HG03196 (cell line): Measurements from ENCODE around the gene PCBP3.

ENCODE experiments used
- ATAC-seq: cut with Tn5 transposase; IDR thresholded peaks from one replicate; pipeline ENCODE4 v1.9.1; 2021; ENCODE audit not compliant: unreplicated experiment

The PCBP3 gene

DNA sequence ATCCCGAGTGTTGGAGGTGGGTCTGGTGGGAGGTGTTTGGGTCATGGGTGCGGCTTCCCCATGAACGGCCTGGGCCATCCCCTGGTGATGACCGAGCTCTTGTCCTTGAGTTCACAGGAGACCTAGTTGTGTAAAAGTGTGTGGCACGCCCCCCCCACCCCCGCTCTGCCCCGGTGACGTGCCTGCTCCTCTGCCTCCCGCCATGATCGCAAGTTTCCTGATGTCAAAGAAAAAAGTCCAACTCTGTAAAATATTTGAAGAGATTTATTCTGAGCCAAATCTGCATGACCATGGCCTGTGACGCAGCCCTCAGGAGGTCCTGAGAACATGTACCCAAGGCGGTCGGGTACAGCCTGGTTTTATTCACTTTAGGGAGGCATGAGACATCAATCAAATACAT is 212.9 kb downstream of the PCBP3 start:
- no peak for ATAC-seq

DNA sequence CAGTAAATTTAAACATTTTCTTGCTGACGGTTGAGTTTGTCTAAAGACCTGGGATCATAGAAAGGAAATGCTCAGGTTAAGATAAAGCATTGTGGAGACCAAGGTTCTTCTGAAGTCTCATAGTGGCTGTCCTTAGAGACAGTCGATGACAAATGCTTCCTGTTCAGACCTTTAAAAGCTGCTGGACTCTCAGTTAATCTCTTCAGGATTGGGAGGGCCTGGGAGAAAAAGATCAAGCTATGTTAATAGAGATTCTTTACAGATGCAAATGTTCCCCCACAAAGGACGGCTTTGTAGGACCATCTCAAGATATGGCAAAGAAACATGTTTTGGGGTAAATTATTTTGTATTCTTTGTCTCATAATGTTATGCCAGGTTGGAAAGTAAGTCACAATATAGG is 213.4 kb downstream of the PCBP3 start:
- ATAC-seq, result no peak

- no peak for ATAC-seq
These were observed 214.2 kb downstream of the PCBP3 start for GRCh38 chr21:45857761-45858160.

- no peak for ATAC-seq
These were observed 214.7 kb downstream of the PCBP3 start for GRCh38 chr21:45858180-45858579.

GRCh38 chr21:45859041-45859761 is 215.7 kb downstream of the PCBP3 start:
- ATAC-seq, result no peak

GRCh38 chr21:45859762-45860357 is 216.3 kb downstream of the PCBP3 start:
- ATAC-seq, result no peak

GRCh38 chr21:45860493-45861155 is 217.1 kb downstream of the PCBP3 start:
- no peak for ATAC-seq

DNA sequence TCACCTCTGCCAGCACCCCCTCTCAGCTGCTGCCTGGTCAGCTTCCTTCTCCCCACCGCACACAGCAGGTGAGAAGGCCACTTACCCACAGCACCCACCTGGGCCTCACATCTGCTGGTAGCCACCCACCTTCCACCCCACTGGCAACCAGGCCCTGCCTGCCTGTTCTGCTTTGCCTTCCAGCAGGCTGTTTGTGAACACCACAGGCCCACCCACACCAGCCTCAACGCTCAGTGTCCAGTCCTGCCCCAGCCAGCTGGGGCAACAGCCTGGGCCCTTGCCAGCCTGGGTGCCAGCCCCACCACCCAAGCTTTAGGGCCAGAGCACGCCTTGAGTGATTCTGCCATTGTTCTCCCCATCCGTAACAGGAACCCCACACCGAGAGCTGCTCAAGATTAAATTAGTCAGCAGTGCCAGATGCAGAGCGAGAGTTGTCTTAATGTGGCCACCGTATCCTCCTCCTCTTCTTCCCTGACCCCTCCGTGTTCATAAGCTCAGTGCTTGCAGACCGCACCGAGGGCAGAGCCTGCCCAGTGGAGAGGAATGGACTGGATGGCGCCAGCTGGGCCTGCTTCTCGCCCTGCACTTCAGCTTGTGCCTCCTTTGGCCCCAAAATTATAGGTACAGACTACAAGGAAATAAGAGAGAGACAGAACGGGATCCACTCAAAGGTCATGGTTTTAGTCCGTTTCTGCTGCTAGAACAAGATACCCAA is 217.8 kb downstream of the PCBP3 start:
- no peak for ATAC-seq

GRCh38 chr21:45862543-45863207 is 219.2 kb downstream of the PCBP3 start:
- no peak for ATAC-seq

DNA sequence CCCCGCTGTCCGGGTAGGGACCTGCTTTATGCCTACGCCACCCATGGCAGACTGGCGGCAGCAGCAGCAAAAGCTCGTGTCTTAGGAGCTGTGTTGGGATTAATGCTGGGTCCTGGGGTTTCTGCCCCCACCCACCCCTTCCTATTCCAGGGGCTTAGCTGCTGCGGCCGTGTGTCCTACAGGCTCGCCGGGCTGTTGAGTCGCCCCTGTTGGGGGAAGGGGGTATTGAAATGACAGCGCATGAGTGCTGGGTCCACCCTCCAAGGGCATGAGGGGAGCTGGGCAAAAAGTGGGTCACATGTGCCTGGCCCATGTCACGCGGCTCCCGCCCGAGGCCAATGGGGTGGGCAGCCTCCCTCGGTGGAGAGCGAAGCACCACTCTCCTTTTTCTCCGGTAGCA is 219.7 kb downstream of the PCBP3 start:
- ATAC-seq, result no peak

DNA sequence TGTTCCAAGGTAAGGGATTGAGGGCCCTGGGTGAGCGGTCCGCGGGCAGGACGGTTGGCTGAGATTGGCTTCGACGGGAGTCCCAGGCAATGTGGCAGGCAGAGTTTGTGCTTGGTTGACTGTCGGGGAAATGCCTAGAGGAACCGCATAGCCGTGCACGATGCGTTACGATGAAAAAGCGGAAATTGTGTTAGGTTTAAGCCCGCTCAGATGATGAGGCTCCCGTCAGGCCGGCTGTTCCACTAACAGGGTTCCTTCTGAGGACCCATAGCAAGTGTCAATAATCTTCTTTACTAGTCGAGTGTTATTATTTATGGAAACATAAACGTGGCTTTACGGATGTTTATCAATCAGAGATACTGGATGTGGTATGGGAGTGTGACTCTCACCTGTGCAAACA is 220.2 kb downstream of the PCBP3 start:
- ATAC-seq, result no peak

DNA sequence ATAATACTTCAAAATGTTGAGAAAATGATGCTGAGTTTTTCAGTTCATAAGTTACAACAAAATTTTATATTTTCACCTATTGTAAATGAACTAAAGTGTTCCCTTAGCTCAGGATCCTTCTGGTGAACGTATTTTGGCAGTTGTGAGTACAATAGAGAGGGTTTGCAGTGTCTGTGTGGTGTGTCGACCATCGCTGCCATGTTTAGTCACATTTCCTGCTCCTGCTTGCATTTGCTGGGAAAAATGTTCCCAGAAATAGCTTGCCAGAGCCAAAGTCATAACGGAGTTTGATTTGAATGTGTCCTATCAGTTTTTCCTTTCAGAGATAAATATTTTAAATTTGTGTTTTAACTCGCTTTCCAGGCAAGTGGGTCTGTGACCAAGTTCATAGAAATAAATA is 220.9 kb downstream of the PCBP3 start:
- ATAC-seq, result no peak

DNA sequence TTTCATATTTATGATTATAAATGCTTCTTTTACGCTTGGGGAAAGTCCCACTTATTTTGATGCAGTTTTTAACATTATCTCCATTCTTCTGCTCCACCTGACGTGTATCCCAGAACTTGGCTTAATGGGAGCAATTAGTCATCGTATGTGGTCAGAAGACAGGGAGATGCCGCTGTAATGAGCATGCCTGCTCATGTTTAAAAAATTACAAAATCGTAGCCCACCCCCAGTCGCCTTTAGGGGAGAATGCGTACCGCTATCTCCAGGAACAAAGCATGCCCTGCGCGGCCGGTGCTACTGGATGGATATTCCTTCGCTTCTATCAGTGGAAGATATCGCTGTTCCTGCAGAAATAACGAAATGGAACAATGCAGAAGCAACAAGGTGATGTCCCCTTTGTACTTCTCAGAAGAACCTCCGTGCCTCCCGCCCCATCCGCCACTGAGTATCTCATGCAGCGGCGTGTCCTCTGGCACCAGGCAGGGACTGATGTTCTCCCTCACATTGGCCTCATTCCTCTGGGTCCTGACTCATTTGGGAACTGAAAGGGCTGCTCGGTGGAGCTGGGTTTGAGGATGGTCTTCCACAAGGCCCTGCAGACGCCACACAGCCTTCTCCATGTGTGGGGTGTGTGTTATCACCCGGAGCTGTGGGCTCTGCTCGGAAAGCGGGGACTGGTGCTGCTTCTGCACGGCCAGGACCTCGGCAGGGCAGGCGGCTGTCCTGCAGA is 221.7 kb downstream of the PCBP3 start:
- ATAC-seq, result no peak

DNA sequence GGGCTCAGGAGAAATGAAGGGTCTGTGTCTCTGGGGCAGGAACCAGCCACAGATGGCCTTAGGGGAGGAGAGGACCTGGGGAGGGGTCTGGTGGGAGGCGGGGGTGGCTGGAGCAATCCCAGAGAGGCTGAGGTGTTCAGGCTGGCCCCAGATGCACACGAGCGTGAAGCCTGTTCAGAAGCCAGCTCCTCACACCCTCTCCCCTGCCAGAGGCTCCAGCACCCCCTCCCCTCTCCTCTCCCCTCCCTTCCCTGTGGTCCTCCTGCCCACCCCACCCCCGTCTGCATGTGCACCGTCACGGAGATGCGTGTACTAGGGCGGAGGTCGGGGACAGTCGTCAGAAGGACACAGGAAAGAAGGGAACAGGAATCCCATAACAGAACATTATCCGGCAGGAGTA is 223.0 kb downstream of the PCBP3 start:
- no peak for ATAC-seq

GRCh38 chr21:45867041-45867666 is 223.6 kb downstream of the PCBP3 start:
- no peak for ATAC-seq

DNA sequence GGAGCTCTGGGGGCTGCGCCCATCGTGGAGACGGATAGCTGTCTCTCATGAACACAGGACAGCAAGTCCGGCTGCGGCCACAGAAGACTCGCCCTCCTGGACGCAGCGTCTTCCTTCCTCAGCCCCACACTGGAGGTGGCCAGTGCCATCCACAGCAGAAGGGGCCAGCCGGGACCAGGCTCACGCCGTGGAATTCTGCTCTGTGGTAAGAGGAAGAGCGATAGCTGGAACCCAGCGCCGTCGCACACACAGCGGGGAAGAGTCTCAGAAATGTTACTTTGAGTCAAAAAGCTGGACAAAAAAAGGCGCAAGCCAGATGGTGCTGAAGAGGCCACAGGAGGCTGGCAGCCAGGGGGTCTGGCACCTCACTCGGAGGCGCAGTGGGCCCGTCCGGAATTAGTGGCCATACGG is 224.2 kb downstream of the PCBP3 start:
- no peak for ATAC-seq

DNA sequence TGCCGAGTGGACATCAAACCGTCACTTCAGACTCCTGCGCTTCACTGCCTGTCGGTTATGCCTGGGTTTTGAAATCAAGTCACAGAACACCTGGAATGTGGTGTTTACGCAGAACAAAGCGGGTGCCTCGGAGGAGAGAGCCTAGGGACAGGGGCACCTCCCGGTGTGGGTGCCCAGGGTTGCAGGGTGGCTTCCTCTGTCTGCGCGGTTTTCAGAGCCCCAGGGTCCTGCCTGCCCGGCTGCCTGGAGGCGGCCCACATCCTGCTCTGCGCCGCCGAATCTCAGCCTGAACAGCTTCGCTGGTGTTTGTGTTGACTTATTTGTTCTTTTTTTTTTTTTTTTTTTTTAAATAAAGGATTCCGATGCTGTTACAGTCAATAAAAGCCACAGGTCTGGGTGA is 224.6 kb downstream of the PCBP3 start:
- ATAC-seq, result no peak

DNA sequence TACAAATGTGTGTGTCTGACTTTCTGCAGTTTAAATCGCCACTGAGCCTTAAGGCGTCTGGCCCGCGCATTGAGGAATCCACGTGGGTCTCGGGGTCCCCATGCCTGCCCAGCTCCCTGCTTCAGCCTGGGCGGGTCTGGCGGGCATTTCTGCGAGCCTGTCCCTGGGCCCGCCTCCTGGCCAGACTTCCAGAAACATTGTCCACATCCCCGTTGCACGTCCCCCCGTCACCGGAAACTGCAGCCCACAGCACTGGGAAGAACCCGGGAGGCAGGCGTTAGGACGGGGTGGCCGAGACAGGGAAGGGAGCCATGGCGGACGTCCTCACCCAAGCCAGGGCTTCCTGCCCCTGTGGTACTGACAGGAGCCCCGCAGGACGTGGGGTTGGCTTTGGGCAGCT is 225.0 kb downstream of the PCBP3 start:
- no peak for ATAC-seq

GRCh38 chr21:45869121-45870007 is 225.8 kb downstream of the PCBP3 start:
- ATAC-seq, result no peak
